GM21526 (cell line): ENCODE data around the gene CCDC201.

ENCODE experiments used
- ATAC-seq: cut with Tn5 transposase; IDR thresholded peaks from one replicate; pipeline ENCODE4 v1.9.1; 2021; ENCODE audit warnings: moderate library complexity; ENCODE audit not compliant: unreplicated experiment, low FRiP score

CCDC201 gene, protein sequence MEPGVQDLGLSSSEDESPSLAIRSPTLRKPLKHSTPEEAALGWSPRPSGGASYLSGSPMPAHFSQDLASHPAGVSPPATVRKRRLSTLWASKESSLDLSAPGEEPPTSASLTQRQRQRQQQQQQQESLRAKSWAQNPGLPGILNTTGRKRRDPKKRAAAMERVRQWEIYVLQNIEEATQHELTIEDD

DNA sequence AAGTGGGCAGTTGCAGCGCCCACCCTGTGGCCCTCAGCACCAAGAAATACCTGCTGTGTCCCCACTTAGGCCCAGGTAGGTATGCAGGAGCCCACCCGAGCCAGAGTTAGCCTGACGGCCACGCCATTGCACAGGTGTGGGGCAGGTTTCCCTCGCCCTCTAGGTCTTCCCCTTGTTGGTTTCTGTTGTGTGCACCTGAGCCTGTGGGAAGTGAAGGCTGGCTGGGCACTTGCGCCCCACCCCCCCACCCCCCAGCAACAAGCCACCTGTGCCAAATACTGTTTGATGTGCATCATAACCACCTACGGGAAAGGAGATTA lies at the start of gene CCDC201:
TSS of gene CCDC201 (minus strand) at position 48 of the 320 bp plus-strand sequence. CDS start 75 bp downstream, outside the sequence.
- no peak for ATAC-seq

DNA sequence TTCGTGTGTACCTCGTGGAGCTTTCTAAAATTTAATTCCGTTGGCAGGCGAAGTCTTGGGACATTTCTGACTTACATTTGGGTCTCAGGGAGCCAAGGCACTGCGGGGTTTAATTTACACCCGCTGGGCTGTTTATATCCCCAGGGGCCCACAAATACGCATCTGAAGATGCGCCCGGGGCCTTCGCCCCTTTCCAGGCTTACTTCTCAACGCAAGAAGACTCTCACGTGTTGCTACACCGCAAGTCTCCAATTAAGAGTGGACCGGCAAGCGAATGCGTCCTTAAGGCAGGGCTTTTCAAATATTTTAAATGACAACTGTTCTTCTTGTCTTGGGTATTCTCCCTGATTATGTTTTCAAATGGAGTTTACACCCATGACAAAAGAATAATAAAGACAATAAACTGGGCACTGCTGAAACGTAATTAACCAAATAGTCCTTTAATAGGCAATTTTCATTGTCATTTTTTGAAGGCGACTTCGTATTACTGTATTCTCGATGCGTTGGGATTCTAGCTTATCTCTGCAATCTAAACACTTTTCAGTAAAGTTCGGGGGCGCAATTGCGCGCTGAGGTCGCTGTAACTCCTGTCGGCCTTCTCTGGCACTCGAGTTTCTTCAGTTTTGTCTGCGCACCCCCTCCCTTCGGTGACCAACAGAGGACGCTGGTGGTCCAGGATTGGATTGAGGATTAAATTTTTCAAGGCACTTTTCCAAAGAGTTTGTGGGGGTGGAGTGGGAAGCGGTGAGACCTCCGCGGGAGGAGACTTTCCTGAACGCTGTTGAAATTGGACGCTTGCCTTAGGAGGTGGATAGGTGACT lies 49.0 kb upstream of the CCDC201 start:
- no peak for ATAC-seq

GRCh38 chr7:45921381-45921698 lies 48.5 kb upstream of the CCDC201 start:
- no peak for ATAC-seq

GRCh38 chr7:45920502-45921380 lies 47.9 kb upstream of the CCDC201 start, which contains the start of gene IGFBP3:
IGFBP3 (minus strand) TSS chr7:45921272; CDS start chr7:45921140, 132 bp downstream.
- no peak for ATAC-seq

- ATAC-seq: no peak
These were observed 47.1 kb upstream of the CCDC201 start for GRCh38 chr7:45919993-45920459.

- no peak for ATAC-seq
These were observed 46.4 kb upstream of the CCDC201 start for GRCh38 chr7:45919231-45919784.

DNA sequence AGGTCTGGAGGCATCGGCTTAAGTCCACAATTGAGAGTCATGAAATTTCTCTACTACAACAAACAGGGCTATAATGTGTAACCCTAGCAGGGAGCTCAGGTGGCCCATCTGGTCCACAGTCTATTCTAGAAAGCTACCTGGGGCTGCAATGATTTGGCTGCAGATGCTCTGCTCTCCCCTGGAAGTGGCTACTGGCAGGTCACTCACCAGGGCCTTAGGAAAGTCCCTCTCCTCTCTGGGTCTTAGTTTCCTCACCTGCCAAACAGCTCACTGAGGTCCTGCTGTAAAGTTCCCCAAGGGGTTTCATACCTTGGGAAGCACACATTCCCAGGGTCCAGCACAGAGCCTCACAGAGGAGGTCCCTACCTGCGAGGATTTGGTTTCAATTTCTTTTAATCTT lies 45.7 kb upstream of the CCDC201 start:
- ATAC-seq: no peak

DNA sequence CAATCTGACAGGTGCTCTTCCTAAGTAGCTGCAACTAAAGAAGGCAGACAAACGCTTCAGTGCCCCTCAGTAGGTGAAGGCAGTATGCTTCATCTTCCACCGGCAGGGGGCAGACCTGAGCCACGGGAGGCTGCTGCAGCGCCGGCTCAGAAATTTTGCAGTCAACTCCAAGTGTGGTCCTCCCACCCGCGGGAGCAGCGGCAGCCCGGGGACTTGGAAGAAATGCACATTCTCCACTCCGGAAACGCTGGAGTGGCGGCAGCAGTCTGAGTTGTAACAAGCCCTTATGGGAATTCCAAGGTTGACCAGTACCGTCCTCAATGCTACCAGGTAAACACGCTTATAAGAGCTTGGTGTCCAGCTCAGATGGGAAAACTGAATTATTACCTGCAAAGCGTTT lies 44.8 kb upstream of the CCDC201 start:
- peak; percentile 78 for ATAC-seq

GRCh38 chr7:45917064-45917463 lies 44.2 kb upstream of the CCDC201 start:
- ATAC-seq: no peak

DNA sequence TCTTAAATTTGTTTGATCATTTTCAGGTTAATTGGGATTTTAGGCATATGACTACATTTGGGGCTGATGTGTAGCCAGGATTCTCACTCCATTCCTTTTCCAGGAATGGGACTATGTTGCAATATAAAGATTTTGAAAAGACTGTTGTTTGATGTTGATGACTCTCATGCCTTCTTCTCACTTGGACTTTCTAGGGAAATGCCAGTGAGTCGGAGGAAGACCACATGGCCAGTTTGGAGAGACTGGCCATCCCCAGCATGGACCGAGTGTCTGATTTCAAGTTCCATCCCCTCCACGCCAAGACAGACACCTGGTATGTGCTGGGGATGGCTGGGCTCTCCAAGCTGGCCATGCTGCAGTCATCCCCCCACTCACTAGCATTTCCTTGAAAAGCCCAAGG lies 42.7 kb upstream of the CCDC201 start:
- ATAC-seq: no peak

GRCh38 chr7:45914911-45915310 lies 42.0 kb upstream of the CCDC201 start:
- no peak for ATAC-seq

DNA sequence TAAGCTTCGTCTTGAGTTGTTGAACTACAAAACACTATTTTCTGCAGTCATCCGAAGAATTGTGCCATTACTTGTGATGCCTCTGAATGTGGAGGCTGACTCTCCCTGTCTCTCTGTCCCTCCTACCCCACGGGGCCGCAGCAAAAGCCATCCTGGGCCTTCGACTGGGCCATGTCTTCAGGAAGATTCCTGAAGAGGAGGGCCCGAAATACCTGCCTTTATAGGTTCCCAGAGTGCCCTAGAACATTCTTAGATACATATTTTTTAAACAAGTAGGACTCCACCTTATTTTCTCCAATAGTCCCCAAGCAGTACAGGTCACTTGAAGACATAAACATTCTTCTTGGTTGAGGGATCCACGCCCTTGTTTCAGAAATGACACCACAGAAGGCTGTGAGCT lies 40.1 kb upstream of the CCDC201 start:
- ATAC-seq: no peak

- no peak for ATAC-seq
These were observed 38.4 kb upstream of the CCDC201 start for GRCh38 chr7:45911311-45911710.

GRCh38 chr7:45910855-45911254 lies 38.0 kb upstream of the CCDC201 start:
- no peak for ATAC-seq

DNA sequence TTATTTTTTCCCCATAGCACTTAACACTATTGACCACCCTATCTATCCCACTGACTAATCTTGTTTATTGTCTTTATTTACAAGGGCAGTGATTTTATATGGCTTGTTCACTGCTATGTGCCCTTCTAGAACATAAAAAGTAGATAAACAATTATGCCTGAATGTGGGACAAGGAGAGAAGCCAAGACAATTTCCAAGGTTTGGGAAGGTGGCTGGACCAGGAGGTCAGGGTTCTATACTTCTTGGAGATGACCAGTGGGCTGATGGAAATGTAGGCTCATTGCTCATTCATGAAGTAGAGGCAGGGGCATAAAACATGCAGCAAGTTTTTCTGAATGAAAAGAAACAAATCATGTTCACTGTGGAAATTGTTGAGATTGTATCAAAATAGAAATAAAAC lies 36.7 kb upstream of the CCDC201 start:
- ATAC-seq: no peak

- ATAC-seq: no peak
These were observed 29.9 kb upstream of the CCDC201 start for GRCh38 chr7:45902820-45903219.

DNA sequence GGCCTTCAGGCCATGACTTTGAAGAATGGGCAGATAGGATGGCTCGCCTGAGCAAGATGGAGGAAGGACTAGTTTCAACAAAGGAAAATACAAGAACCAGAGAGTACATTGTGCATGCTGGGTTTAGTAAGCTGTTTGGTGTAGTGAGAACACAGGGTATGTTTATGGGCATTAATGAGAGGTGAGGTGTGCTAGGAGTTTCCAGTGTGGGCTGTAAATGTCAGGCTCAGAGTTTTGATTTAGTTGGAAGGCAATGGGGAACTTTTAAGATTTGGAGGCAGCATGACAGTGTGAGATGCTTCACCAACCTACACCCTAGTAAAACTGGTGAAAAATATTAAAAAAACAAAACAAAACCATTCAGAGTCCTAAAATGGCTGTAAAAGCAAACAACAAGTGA lies 28.7 kb upstream of the CCDC201 start:
- no peak for ATAC-seq

DNA sequence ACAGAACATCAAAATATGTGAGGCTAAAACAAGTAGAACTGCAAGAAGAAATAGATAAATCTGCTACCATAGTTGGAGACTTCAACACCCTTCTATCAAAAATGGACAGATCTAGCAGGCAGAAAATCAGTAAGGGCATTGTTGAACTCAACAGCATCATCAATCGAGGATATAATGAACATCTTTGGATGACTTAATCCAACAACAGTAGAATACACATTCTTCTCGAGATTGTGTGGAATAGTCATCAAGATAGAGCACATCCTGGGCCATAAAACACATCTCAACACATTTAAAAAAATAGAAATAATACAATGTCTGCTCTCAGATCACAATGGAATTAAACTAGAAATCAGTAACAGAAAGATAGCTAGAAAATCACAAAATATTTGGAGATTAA lies 25.3 kb upstream of the CCDC201 start:
- no peak for ATAC-seq

DNA sequence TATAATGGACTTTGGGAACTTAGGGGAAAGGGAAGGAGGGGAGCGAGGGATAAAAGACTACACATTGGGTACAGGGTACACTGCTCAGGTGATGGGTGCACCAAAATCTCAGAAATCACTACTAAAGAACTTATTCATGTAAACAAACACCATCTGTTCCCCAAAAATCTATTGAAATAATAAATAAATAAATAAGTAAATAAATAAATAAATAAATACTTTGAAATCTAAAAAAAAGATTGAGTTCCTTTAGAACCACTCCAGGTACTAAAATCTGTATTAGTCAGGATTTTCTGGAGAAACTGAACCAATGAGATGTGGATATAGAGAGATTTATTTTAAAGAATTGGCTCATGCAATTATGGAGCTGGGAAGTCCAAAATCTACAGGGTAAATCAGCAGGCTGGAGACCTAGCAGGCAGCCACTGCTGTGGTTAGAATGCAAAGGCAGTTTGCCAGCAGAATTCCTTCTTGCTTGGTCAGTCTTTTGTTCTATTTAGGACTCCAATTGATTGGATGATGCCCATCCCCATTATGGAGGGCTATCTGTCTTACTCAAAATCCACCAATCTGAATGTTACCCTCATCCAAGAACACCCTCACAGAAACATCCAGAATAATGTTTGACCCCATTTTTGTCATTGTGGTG lies 24.3 kb upstream of the CCDC201 start:
- no peak for ATAC-seq

DNA sequence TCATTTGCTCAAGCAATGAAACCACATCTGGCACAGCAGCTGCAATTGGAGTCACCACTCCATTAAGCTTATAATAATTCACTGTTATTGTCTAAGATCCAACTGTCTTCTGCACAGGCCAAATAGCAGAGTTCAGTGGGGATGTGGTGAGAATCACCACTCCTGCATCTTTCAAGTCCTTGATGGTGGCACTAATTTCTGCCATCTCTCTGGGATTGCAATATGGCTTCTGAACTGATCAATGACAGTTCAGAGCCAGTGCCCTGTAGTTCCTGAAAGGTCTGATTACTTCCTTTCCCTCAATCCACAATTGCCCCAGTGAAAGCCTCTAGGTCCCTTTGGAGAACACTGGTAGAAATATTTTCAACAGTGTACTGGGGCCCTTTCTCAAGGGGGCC lies 21.8 kb upstream of the CCDC201 start:
- ATAC-seq: no peak
